Measurements from ENCODE around the gene SLC22A16. TPM values are rescaled to one million over a fixed set of nuclear protein-coding genes. Genes with fewer than 3 reads are reported as not detected.

Gene SLC22A16
- total RNA-seq, 2 experiments from 2014 or later, result not detected

GRCh38 chr6:110440026-110440425 lies 36.4 kb downstream of the SLC22A16 start:
- no peaks in the 10 kb centered on the region for H3K36me3 Mint-ChIP-seq
- DNase-seq, result no peak
- H3K9me3 Mint-ChIP-seq, result peaks cover 3% of the 10 kb centered on the region
- peaks cover 4% of the 10 kb centered on the region for H3K27me3 Mint-ChIP-seq
- no peak overlapping the region for H3K27ac Mint-ChIP-seq
- H3K4me3 Mint-ChIP-seq, result no peak overlapping the region
- no peaks in the 10 kb centered on the region for H3K4me1 Mint-ChIP-seq

- Mint-ChIP-seq H3K9me3 (peaks cover 4% of the 10 kb centered on the region), H3K4me3 (no peak overlapping the region), H3K4me1 (no peaks in the 10 kb centered on the region), H3K27me3 (peaks cover 4% of the 10 kb centered on the region), H3K36me3 (no peaks in the 10 kb centered on the region), H3K27ac (no peak overlapping the region)
- no peak for DNase-seq
Measured at GRCh38 chr6:110439356-110439755, 37.1 kb downstream of the SLC22A16 start.

- no peaks in the 10 kb centered on the region for H3K36me3 Mint-ChIP-seq
- H3K9me3 Mint-ChIP-seq, result peaks cover 4% of the 10 kb centered on the region
- no peaks in the 10 kb centered on the region for H3K4me1 Mint-ChIP-seq
- H3K27me3 Mint-ChIP-seq, result peaks cover 4% of the 10 kb centered on the region
- no peak overlapping the region for H3K27ac Mint-ChIP-seq
- no peak for DNase-seq
- H3K4me3 Mint-ChIP-seq, result no peak overlapping the region
Measured at GRCh38 chr6:110434961-110435602, 41.3 kb downstream of the SLC22A16 start.

GRCh38 chr6:110432285-110432900 lies 44.0 kb downstream of the SLC22A16 start:
- no peaks in the 10 kb centered on the region for H3K4me1 Mint-ChIP-seq
- peaks cover 7% of the 10 kb centered on the region for H3K27me3 Mint-ChIP-seq
- H3K4me3 Mint-ChIP-seq, result no peak overlapping the region
- H3K36me3 Mint-ChIP-seq, result no peaks in the 10 kb centered on the region
- DNase-seq, result no peak
- H3K27ac Mint-ChIP-seq, result no peak overlapping the region
- H3K9me3 Mint-ChIP-seq, result peaks cover 4% of the 10 kb centered on the region

GRCh38 chr6:110430741-110431140 lies 45.7 kb downstream of the SLC22A16 start:
- Mint-ChIP-seq H3K4me1 (no peaks in the 10 kb centered on the region), H3K36me3 (no peaks in the 10 kb centered on the region), H3K4me3 (no peak overlapping the region), H3K27me3 (peaks cover 12% of the 10 kb centered on the region), H3K9me3 (peaks cover 4% of the 10 kb centered on the region), H3K27ac (no peak overlapping the region)
- DNase-seq, result no peak

- peaks cover 13% of the 10 kb centered on the region for H3K27me3 Mint-ChIP-seq
- no peak overlapping the region for H3K27ac Mint-ChIP-seq
- no peaks in the 10 kb centered on the region for H3K36me3 Mint-ChIP-seq
- no peak overlapping the region for H3K4me3 Mint-ChIP-seq
- H3K4me1 Mint-ChIP-seq, result no peaks in the 10 kb centered on the region
- peaks cover 3% of the 10 kb centered on the region for H3K9me3 Mint-ChIP-seq
- DNase-seq, result no peak
Measured at GRCh38 chr6:110430236-110430635, 46.2 kb downstream of the SLC22A16 start.

GRCh38 chr6:110428153-110428552 lies 48.3 kb downstream of the SLC22A16 start:
- H3K4me3 Mint-ChIP-seq, result no peak overlapping the region
- peaks cover 24% of the 10 kb centered on the region for H3K27me3 Mint-ChIP-seq
- DNase-seq, result no peak
- H3K36me3 Mint-ChIP-seq, result no peaks in the 10 kb centered on the region
- H3K27ac Mint-ChIP-seq, result no peak overlapping the region
- no peaks in the 10 kb centered on the region for H3K9me3 Mint-ChIP-seq
- no peaks in the 10 kb centered on the region for H3K4me1 Mint-ChIP-seq

GRCh38 chr6:110425816-110426215 lies 50.6 kb downstream of the SLC22A16 start:
- H3K9me3 Mint-ChIP-seq, result no peaks in the 10 kb centered on the region
- H3K27ac Mint-ChIP-seq, result no peak overlapping the region
- H3K36me3 Mint-ChIP-seq, result no peaks in the 10 kb centered on the region
- no peaks in the 10 kb centered on the region for H3K4me1 Mint-ChIP-seq
- DNase-seq, result no peak
- peaks cover 39% of the 10 kb centered on the region for H3K27me3 Mint-ChIP-seq
- H3K4me3 Mint-ChIP-seq, result no peak overlapping the region

GRCh38 chr6:110422444-110422822 lies 54.0 kb downstream of the SLC22A16 start:
- H3K4me3 Mint-ChIP-seq, result no peak overlapping the region
- no peaks in the 10 kb centered on the region for H3K36me3 Mint-ChIP-seq
- H3K4me1 Mint-ChIP-seq, result no peaks in the 10 kb centered on the region
- H3K27me3 Mint-ChIP-seq, result peaks cover 31% of the 10 kb centered on the region
- DNase-seq, result no peak
- no peak overlapping the region for H3K27ac Mint-ChIP-seq
- no peaks in the 10 kb centered on the region for H3K9me3 Mint-ChIP-seq

- H3K4me3 Mint-ChIP-seq, result no peak overlapping the region
Measured at GRCh38 chr6:110421749-110422443, 54.5 kb downstream of the SLC22A16 start.

GRCh38 chr6:110419028-110419739 lies 57.2 kb downstream of the SLC22A16 start:
- Mint-ChIP-seq H3K36me3 (no peaks in the 10 kb centered on the region), H3K27me3 (peaks cover 18% of the 10 kb centered on the region), H3K4me1 (peaks cover 3% of the 10 kb centered on the region), H3K4me3 (no peak overlapping the region), H3K9me3 (no peaks in the 10 kb centered on the region), H3K27ac (no peak overlapping the region)
- no peak for DNase-seq

More at GRCh38 chr6:110421749-110422443, 54.5 kb downstream of the SLC22A16 start:
- no peaks in the 10 kb centered on the region for H3K9me3 Mint-ChIP-seq
- H3K27ac Mint-ChIP-seq, result no peak overlapping the region
- no peak for DNase-seq
- no peaks in the 10 kb centered on the region for H3K36me3 Mint-ChIP-seq
- H3K27me3 Mint-ChIP-seq, result peaks cover 31% of the 10 kb centered on the region
- H3K4me1 Mint-ChIP-seq, result no peaks in the 10 kb centered on the region

- H3K27ac Mint-ChIP-seq, result no peak overlapping the region
Measured at GRCh38 chr6:110418594-110418993, 57.8 kb downstream of the SLC22A16 start.

GRCh38 chr6:110415086-110415916 lies 61.1 kb downstream of the SLC22A16 start, which contains the start of gene DDO:
DDO (minus strand) TSS chr6:110415575; CDS start chr6:110413462, 2,113 bp downstream.
- no peaks in the 10 kb centered on the region for H3K9me3 Mint-ChIP-seq
- no peaks in the 10 kb centered on the region for H3K36me3 Mint-ChIP-seq
- H3K4me1 Mint-ChIP-seq, result peaks cover 3% of the 10 kb centered on the region
- no peak for DNase-seq
- H3K27me3 Mint-ChIP-seq, result no peaks in the 10 kb centered on the region
- no peak within 1 kb of the TSS for H3K27ac Mint-ChIP-seq
- H3K4me3 Mint-ChIP-seq, result no peak within 1 kb of the TSS

More at GRCh38 chr6:110418594-110418993, 57.8 kb downstream of the SLC22A16 start:
- Mint-ChIP-seq H3K36me3 (no peaks in the 10 kb centered on the region), H3K4me1 (peaks cover 3% of the 10 kb centered on the region), H3K27me3 (peaks cover 14% of the 10 kb centered on the region), H3K4me3 (no peak overlapping the region), H3K9me3 (no peaks in the 10 kb centered on the region)
- DNase-seq, result no peak

GRCh38 chr6:110414669-110415068 lies 61.7 kb downstream of the SLC22A16 start:
- no peak overlapping the region for H3K4me3 Mint-ChIP-seq
- no peaks in the 10 kb centered on the region for H3K27me3 Mint-ChIP-seq
- H3K27ac Mint-ChIP-seq, result no peak overlapping the region
- no peak for DNase-seq
- H3K9me3 Mint-ChIP-seq, result no peaks in the 10 kb centered on the region
- no peaks in the 10 kb centered on the region for H3K36me3 Mint-ChIP-seq
- peaks cover 3% of the 10 kb centered on the region for H3K4me1 Mint-ChIP-seq
